ENCODE data around the gene CRNN. TPM values are rescaled to one million over a fixed set of nuclear protein-coding genes. Genes with fewer than 3 reads are reported as not detected.

CRNN gene
- total and polyA plus RNA-seq, 2 experiments from 2014 or later = not detected

- DNase-seq (ENCODE audit: low spot score) (peak; percentile 59), ATAC-seq (peak; percentile 71)
- no peak overlapping the region for H2AFZ ChIP-seq
- no peak overlapping the region for H3K4me3 Mint-ChIP-seq
- no peaks in the 10 kb centered on the region for H3F3A ChIP-seq (replicated peaks; ENCODE audit: low read depth)
- no peaks in the 10 kb centered on the region for H3K36me3 ChIP-seq (ENCODE audit: insufficient read depth)
- H3K4me2 ChIP-seq = no peak overlapping the region
- H3K4me1 Mint-ChIP-seq = peaks cover 6% of the 10 kb centered on the region
- peaks cover 7% of the 10 kb centered on the region; the same call in 1 of the 2 replicates for H3K9me2 ChIP-seq (ENCODE audit: insufficient read depth)
- H3K27ac ChIP-seq (ENCODE audit: low read depth) = no peak overlapping the region
- H4K20me1 ChIP-seq (replicated peaks; ENCODE audit: insufficient read depth) = no peaks in the 10 kb centered on the region
- peaks cover 2% of the 10 kb centered on the region for H3K27me3 Mint-ChIP-seq (ENCODE audit: insufficient read depth, low read depth, poor library complexity)
- H3K27me3 ChIP-seq (ENCODE audit: insufficient read depth) = no peaks in the 10 kb centered on the region
- H3K36me3 Mint-ChIP-seq (ENCODE audit: low read depth) = no peaks in the 10 kb centered on the region
- H3K9me3 Mint-ChIP-seq = no peaks in the 10 kb centered on the region
- no peak overlapping the region for H3K4me3 ChIP-seq
- no peak overlapping the region for H3K27ac Mint-ChIP-seq
- H3K4me1 ChIP-seq (ENCODE audit: insufficient read depth) = no peaks in the 10 kb centered on the region
- H3K79me2 ChIP-seq (replicated peaks; ENCODE audit: insufficient read depth) = no peaks in the 10 kb centered on the region
- TF ChIP-seq CTCF (conservative IDR thresholded peaks at IDR 0.05; ENCODE audit: low read depth in 2 of 2) (peak; percentile 11 to 13; a peak in 1 of 4 replicates), JUNB (IDR thresholded peaks at IDR 0.05; ENCODE audit: unreplicated experiment) (no peak), ZNF331 (CRISPR knock-in tag; IDR thresholded peaks at IDR 0.05; ENCODE audit: low read depth) (no peak)
Observed at GRCh38 chr1:152408664-152409063, 5.4 kb downstream of the CRNN start.

- no peaks in the 10 kb centered on the region; the same call in 2 of the 3 replicates for H3K9me3 Mint-ChIP-seq
- no peaks in the 10 kb centered on the region for H3K79me2 ChIP-seq (replicated peaks; ENCODE audit: insufficient read depth)
- no peak overlapping the region for H3K27ac Mint-ChIP-seq
- H3K36me3 Mint-ChIP-seq (ENCODE audit: low read depth) = no peaks in the 10 kb centered on the region
- TF ChIP-seq STAT1 (IDR thresholded peaks at IDR 0.05; ENCODE audit: unreplicated experiment) = no peak
- no peak for TF ChIP-seq ZNF114 (CRISPR knock-in tag; IDR thresholded peaks at IDR 0.05)
- peak; percentile 83 to 93 for TF ChIP-seq CTCF (conservative IDR thresholded peaks at IDR 0.05; ENCODE audit: low read depth in 2 of 2)
- ATAC-seq (peak; percentile 99), DNase-seq (ENCODE audit: low spot score) (peak; percentile 88)
- H3K27me3 ChIP-seq (ENCODE audit: insufficient read depth) = no peaks in the 10 kb centered on the region
- H3K4me2 ChIP-seq = no peak overlapping the region
- H3K4me1 ChIP-seq (ENCODE audit: insufficient read depth) = no peaks in the 10 kb centered on the region
- H3K36me3 ChIP-seq (ENCODE audit: insufficient read depth) = no peaks in the 10 kb centered on the region
- 0 out of 2 replicates have a peak, but pooled peaks cover 3% of the 10 kb centered on the region for H3K9me2 ChIP-seq (ENCODE audit: insufficient read depth)
- no peaks in the 10 kb centered on the region for H3F3A ChIP-seq (replicated peaks; ENCODE audit: low read depth)
- H3K4me1 Mint-ChIP-seq = peaks cover 6% of the 10 kb centered on the region; the same call in 1 of the 3 replicates
- H3K27me3 Mint-ChIP-seq (ENCODE audit: insufficient read depth, low read depth, poor library complexity) = peaks cover 3% of the 10 kb centered on the region
- peak overlapping the region; percentile 34; the same call in 1 of the 2 replicates for H2AFZ ChIP-seq
- no peak overlapping the region for H3K4me3 Mint-ChIP-seq
- H3K27ac ChIP-seq (ENCODE audit: low read depth) = no peak overlapping the region
- no peaks in the 10 kb centered on the region for H4K20me1 ChIP-seq (replicated peaks; ENCODE audit: insufficient read depth)
- no peak overlapping the region for H3K4me3 ChIP-seq
Observed at GRCh38 chr1:152398812-152399698, 15.0 kb downstream of the CRNN start.
